Heart right ventricle (tissue), 16 donors: Measurements from ENCODE around the gene SORCS3. TPM values are rescaled to one million over a fixed set of nuclear protein-coding genes. Genes with fewer than 3 reads are reported as not detected.

Experiments
- ATAC-seq, 8 donors: fragments of 200-7000 bp; cut with Tn5 transposase; one replicate each; pipeline ENCODE4 v1.9.1; 2020; ENCODE audit warnings: mild to moderate bottlenecking in 8 of 8, moderate library complexity in 8 of 8, moderate number of reproducible peaks in 1 of 8
- DNase-seq, 2 donors: peaks; one replicate each; pipeline ENCODE4 v3.0.0-alpha.2; 2020
- H3K27ac ChIP-seq, 10 donors: fragments of 200-600 bp; sonication (generic) in 2 of 10; one replicate each; pipeline versions ENCODE4 v1.5.0 to v1.8.0; 2020 to 2022; ENCODE audit warnings: mild to moderate bottlenecking in 3 of 10
- H3K27me3 ChIP-seq, 7 donors: fragments of 200-600 bp; one replicate each; pipeline ENCODE4 v1.8.0; 2021 to 2022; ENCODE audit warnings: mild to moderate bottlenecking in 2 of 7
- H3K36me3 ChIP-seq, 9 donors: fragments of 200-600 bp; sonication (generic) in 1 of 9; one replicate each; pipeline versions ENCODE4 v1.5.0 to v1.8.0; 2020 to 2022; ENCODE audit warnings: mild to moderate bottlenecking in 2 of 9
- H3K4me1 ChIP-seq, 9 donors: fragments of 200-600 bp; sonication (generic) in 1 of 9; one replicate each; pipeline versions ENCODE4 v1.5.0 to v1.8.0; 2020 to 2022; ENCODE audit warnings: mild to moderate bottlenecking in 4 of 9
- H3K4me3 ChIP-seq, 10 donors: fragments of 200-600 bp; sonication (generic) in 2 of 10; one replicate each; pipeline versions ENCODE4 v1.5.0 to v1.8.0; 2020 to 2022; ENCODE audit warnings: mild to moderate bottlenecking in 7 of 10, moderate library complexity in 2 of 10
- H3K9me3 ChIP-seq, 11 donors: fragments of 200-600 bp in 10 of 11; sonication (generic) in 2 of 11; one replicate each; pipeline versions ENCODE4 v1.5.0 to v1.8.0; 2013 to 2022; ENCODE audit warnings: mild to moderate bottlenecking in 2 of 11, control low read depth in 1 of 11, moderate library complexity in 1 of 11
- WGBS, 2 donors: extraction: QIAGEN DNeasy Blood & Tissue Kit; methylation state at CpG; one replicate each; pipeline ENCODE4 v1.1.7; 2013; ENCODE audit warnings: inconsistent platforms in 1 of 2; 5-methylcytosine and 5-hydroxymethylcytosine counted together
- intact Hi-C, 10 donors: fragments of 100-400 bp; cut with DNase I; formaldehyde crosslinking; loops; one replicate each; pipeline versions ENCODE4 v1.11.1 to v1.14.2; 2022
- polyA plus RNA-seq, 2 donors: library from polyadenylated mRNA; stranded (reverse); fragments of 200-250 nt; gene quantifications; one replicate each; pipeline ENCODE4 v1.2.3, GENCODE V29; 2013
- total RNA-seq, 10 donors: library from RNA; stranded (reverse); fragmentation: NEBNext Ultra II Directional in 3 of 10; extraction: Animal tissue kit (Norgen Biotek cat#: 25700) in 3 of 10; gene quantifications; one replicate each; pipeline versions ENCODE4 v1.2.1 to v1.2.4, GENCODE V29; 2021 to 2023
- TF ChIP-seq, protein P1 (sequence below), 9 donors: fragments of 200-600 bp; sonication (generic) in 2 of 9; IDR thresholded peaks; one replicate each; pipeline versions ENCODE4 v1.5.0 to v1.8.0; 2021 to 2022; ENCODE audit warnings: antibody characterized with exemption in 9 of 9, mild to moderate bottlenecking in 5 of 9, moderate library complexity in 1 of 9
- donor health status: Arrhythmogenic right ventricular cardiomyopathy.
- donor health status: ischemic (EF 13 %, LVEDD 7.1; RV severe dilation, severe dysfunction).
- donor health status: healthy with polysubstance abuse.
- donor health status: DM: no; HTN: yes; CAD: no.
- donor health status: DM: no; HTN: no; CAD: no.
- donor health status: ischemic (EF 25% LVEDD 6.9; RV normal size, moderate dysfunction).
- donor health status: ischemic (EF 25% LVEDD 5.7; RV mildly dilated, moderate dysfunction).
- donor health status: healthy.
- donor health status: DM: yes; HTN: yes; CAD: no.
- donor health status: Ischemic cardiomyopathy.
- donor health status: ischemic (EF 35%, LVEDD 5.7; RV mildly dilated, moderate dysfunction).
- donor health status: nonischemic (EF 11% LVEDD 7.7; RV severe dilation, severe dysfunction).
- donor health status: DM: yes; HTN: yes; CAD: no.
- donor health status: PGD.
- donor health status: ischemic (EF 29% LVEDD 5.4; RV normal size, mild dysfunction).
- donor health status: nonischemic (EF 23%, LVEDD 6.1; RV moderate dilation, normal function).

The SORCS3 gene
- total and polyA plus RNA-seq, 12 donors, result 0.01 to 0.09 (median 0.05) TPM; not detected in 4

DNA sequence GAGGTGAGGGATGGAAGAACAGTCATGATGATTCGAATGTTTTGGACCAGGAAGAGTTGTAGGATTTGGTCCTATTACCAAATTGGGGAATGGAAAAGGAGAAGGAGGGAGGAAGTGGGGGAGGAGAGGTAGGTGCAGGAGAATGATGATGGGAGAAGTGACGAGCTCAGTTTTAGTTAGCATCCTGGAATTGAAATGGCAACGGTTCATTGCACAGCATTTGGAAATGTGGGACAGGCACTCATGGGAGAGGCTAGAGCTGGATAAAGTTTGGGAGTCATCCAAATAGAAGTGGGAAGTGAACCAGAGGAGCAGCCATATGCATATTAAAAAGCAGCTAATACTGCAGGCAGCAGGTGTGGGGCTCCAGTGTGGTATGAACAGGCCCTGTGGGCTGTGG is 253.6 kb downstream of the SORCS3 start:
- peaks cover 0 to 6% (median 0%) of the 10 kb centered on the region in 7 donors for H3K27me3 ChIP-seq
- intact Hi-C loops, result no loop called here
- ATAC-seq (no peak), DNase-seq (no peak)
- no peaks in the 10 kb centered on the region for H3K4me1 ChIP-seq
- peaks cover 0 to 23% (median 11%) of the 10 kb centered on the region in 11 donors for H3K9me3 ChIP-seq
- no peak overlapping the region for H3K27ac ChIP-seq
- no peaks in the 10 kb centered on the region for H3K36me3 ChIP-seq
- TF ChIP-seq, protein P1, sequence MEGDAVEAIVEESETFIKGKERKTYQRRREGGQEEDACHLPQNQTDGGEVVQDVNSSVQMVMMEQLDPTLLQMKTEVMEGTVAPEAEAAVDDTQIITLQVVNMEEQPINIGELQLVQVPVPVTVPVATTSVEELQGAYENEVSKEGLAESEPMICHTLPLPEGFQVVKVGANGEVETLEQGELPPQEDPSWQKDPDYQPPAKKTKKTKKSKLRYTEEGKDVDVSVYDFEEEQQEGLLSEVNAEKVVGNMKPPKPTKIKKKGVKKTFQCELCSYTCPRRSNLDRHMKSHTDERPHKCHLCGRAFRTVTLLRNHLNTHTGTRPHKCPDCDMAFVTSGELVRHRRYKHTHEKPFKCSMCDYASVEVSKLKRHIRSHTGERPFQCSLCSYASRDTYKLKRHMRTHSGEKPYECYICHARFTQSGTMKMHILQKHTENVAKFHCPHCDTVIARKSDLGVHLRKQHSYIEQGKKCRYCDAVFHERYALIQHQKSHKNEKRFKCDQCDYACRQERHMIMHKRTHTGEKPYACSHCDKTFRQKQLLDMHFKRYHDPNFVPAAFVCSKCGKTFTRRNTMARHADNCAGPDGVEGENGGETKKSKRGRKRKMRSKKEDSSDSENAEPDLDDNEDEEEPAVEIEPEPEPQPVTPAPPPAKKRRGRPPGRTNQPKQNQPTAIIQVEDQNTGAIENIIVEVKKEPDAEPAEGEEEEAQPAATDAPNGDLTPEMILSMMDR (IDR thresholded peaks at IDR 0.05), result no peak
- H3K4me3 ChIP-seq, result no peak overlapping the region
- WGBS, 2 donors, result 72 to 77% methylated on average over 3 of the region's 3 CpGs

DNA sequence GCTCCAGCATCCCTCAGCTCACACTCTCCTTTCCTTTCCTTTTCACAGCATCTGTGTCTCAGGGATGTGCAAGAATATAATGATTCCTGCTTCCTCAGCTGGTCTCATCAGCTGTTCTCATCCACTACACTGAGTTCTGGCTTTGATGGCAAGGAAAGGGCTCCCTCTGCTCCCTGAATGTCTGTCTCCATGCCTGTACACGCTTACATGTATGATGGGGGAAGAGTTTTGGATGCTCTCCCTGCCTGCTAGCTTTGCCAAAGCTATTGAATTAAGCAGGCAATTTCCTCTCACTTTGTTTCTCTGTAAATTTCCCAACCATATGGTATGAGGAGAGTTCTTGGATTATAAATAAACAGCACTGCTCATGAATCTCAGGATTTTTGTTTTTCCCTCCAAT is 254.5 kb downstream of the SORCS3 start:
- no peak for ATAC-seq
- Histone ChIP-seq H3K27me3 (peaks cover 0 to 6% (median 0%) of the 10 kb centered on the region in 7 donors), H3K4me1 (no peaks in the 10 kb centered on the region), H3K36me3 (no peaks in the 10 kb centered on the region), H3K4me3 (no peak overlapping the region), H3K27ac (no peak overlapping the region), H3K9me3 (peaks cover 0 to 15% (median 4%) of the 10 kb centered on the region in 11 donors)
- intact Hi-C loops, result no loop called here
- DNase-seq, result no peak
- TF ChIP-seq, protein P1 (IDR thresholded peaks at IDR 0.05), result no peak
- WGBS, 2 donors, result 63 to 69% methylated on average over 1 of the region's 1 CpG

DNA sequence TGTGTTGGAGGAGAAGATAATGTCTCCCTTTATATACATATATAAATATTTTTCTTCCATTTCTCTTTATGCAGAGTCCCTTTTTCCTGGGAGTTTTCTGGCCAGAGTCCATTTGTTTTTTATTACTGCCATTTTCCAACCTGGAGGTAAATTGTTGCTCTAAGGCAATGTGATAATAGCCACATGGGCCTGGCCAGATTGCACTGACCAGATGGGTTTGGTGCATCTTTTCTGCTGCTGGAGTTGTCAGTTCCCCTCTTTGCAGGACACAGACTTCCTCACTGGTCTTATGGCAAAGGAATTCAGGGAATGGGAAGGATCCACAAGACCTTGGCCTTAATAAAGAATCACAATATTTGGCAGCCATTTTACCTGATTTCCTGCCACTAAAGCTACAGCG is 254.9 kb downstream of the SORCS3 start:
- TF ChIP-seq, protein P1 (IDR thresholded peaks at IDR 0.05), result no peak
- ATAC-seq (no peak), DNase-seq (no peak)
- Histone ChIP-seq H3K4me3 (no peak overlapping the region), H3K4me1 (no peaks in the 10 kb centered on the region), H3K36me3 (no peaks in the 10 kb centered on the region), H3K27me3 (peaks cover 0 to 6% (median 0%) of the 10 kb centered on the region in 7 donors), H3K9me3 (peaks cover 0 to 10% (median 0%) of the 10 kb centered on the region in 11 donors), H3K27ac (no peak overlapping the region)
- 41 to 75% methylated on average over 1 of the region's 1 CpG for WGBS, 2 donors
- intact Hi-C loops, result no loop called here

DNA sequence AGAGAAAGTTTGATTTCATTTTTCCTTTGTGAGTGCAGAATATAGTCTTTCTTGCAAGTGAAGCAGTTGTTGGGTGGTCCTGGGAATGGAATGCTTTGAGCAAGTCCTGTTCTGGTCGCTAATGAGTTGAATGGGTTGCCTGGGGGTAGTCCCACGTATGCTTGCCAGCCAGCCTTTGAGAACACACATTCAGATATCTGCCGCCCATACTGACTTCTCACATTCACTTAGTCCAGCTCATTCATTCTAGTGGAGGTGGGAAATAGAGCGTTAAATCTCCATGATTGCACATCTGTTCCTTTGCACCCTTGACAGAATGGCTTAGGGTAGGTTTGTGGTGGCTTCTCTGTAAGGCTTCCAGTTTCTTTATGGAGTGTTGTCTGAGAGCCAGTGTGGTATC is 256.6 kb downstream of the SORCS3 start:
- no peak overlapping the region for H3K27ac ChIP-seq
- DNase-seq (no peak), ATAC-seq (no peak)
- peaks cover 0 to 11% (median 0%) of the 10 kb centered on the region in 7 donors for H3K27me3 ChIP-seq
- H3K9me3 ChIP-seq, result no peaks in the 10 kb centered on the region
- H3K4me1 ChIP-seq, result no peaks in the 10 kb centered on the region
- WGBS, 2 donors, result 63 to 66% methylated on average over 4 of the region's 4 CpGs
- H3K36me3 ChIP-seq, result no peaks in the 10 kb centered on the region
- intact Hi-C loops, result no loop called here
- TF ChIP-seq, protein P1 (IDR thresholded peaks at IDR 0.05), result no peak
- no peak overlapping the region for H3K4me3 ChIP-seq
